ENCODE results near the gene IGF2BP3.

DNA sequence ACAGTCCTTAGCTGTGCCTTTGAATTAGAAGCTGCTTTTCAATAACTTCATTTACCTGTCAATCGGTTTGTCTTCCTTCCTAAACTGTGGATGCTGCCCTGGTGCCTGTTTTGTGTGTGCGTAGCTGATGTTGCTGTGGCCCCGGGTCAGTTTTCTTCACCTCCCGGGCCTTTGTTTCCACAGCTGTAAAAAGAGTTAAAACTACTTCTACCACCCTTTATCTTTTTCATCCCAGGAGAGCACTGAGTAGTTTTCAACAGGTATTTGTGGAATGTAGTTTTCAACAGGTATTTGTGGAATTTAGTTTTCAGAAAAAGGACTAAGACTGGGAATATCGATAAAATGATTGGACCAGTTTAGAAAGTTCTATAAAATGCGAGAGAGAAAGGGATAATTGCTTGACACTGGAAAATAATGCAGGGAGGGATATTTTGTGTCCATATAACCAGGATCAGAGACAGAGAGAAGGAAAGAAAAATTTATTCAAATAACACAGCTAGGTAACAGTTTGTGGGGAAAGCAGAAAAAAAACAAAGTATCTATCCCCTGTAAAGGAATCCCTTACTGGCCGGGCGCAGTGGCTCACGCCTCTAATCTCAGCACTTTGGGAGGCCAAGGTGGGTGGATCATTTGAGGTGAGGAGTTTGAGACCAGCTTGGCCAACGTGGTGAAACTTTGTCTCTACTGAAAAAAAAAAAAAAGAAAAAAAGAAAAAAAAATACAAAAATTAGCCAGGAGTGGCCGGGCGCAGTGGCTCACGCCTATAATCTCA is 15.9 kb upstream of the IGF2BP3 start:
- TF ChIP-seq, protein P1, sequence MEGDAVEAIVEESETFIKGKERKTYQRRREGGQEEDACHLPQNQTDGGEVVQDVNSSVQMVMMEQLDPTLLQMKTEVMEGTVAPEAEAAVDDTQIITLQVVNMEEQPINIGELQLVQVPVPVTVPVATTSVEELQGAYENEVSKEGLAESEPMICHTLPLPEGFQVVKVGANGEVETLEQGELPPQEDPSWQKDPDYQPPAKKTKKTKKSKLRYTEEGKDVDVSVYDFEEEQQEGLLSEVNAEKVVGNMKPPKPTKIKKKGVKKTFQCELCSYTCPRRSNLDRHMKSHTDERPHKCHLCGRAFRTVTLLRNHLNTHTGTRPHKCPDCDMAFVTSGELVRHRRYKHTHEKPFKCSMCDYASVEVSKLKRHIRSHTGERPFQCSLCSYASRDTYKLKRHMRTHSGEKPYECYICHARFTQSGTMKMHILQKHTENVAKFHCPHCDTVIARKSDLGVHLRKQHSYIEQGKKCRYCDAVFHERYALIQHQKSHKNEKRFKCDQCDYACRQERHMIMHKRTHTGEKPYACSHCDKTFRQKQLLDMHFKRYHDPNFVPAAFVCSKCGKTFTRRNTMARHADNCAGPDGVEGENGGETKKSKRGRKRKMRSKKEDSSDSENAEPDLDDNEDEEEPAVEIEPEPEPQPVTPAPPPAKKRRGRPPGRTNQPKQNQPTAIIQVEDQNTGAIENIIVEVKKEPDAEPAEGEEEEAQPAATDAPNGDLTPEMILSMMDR (IDR thresholded peaks at IDR 0.05), result no peak
- no peak for TF ChIP-seq POLR2A (IDR thresholded peaks at IDR 0.05)
